Astrocyte of the cerebellum (primary cell): ENCODE measurements around the gene ATP13A3.

Source experiments
- DNase-seq: peaks from one replicate; pipeline ENCODE4 v3.0.0-alpha.2; 2011; ENCODE audit warnings: low read depth
- H3K4me3 ChIP-seq: 2 replicates; pipeline ENCODE4 v1.5.1; 2011; ENCODE audit warnings: mild to moderate bottlenecking, low read depth, low read length, moderate library complexity
- CTCF ChIP-seq: IDR thresholded peaks from 2 replicates; pipeline ENCODE4 v1.5.1; 2012; ENCODE audit warnings: low read length, low read depth, moderate library complexity, mild to moderate bottlenecking; ENCODE audit errors: missing control alignments
- in situ Hi-C: cut with HindIII; loops from 2 replicates; pipeline ENCODE4 v1.10.0; 2017; ENCODE audit warnings: low sequenced_read_pairs

Gene ATP13A3

GRCh38 chr3:194399874-194400411, 86.9 kb downstream of the ATP13A3 start:
- DNase-seq, result no peak
- no peak for TF ChIP-seq CTCF
- no peak overlapping the region for H3K4me3 ChIP-seq
- in situ Hi-C loops, result no loop called here

DNA sequence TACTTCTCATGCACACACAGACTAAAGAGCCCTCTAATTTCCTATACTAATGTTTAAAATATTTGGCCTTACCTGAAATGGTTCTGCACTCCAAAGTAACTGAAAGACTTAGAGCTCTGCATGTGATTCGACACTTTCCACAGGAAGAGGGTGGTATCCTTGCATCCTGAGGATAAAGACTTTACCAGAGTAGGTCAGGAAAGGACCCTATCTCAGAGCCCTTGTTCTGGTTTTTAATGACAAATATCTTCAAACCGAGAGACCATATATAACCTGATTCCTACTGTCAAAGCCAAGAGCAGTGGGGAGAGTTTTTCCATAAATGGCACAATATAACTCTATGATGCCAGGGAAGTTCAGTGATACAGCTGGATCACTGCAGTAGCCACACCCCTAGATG, 87.6 kb downstream of the ATP13A3 start, which contains the start of gene GP5:
GP5 (minus strand) TSS at position 101 of the 400 bp plus-strand sequence. CDS start 984 bp downstream, outside the sequence.
- in situ Hi-C loops, result no loop called here
- no peak for TF ChIP-seq CTCF
- H3K4me3 ChIP-seq, result peak within 1 kb of the TSS; percentile 21
- no peak for DNase-seq

DNA sequence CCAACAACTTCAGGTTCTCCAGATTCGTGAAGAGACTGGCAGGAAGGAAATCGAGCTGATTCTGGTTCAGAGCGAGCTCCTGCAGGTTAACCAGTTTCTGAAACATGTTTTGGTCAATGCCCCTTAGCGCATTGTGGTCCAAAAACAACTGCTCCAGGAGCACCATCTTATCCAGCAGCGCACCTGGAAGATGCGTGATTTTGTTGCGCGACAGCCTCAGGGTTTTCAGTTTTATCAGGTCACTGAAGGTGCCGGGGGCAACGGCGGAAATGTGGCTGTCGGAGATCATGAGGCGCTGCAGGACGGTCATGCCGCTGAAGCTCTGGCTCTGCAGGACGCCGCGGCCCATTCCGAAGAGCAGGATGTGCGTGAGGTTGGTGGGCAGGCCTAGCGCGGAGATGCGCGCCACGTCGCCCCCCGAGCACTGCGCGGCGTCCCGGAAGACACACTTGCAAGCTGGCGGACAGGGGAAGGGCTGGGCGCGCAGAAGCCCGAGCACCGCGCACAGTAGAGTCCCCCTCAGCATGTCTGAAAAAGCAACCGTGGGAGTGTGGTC, 89.0 kb downstream of the ATP13A3 start:
- peak overlapping the region; percentile 21 for H3K4me3 ChIP-seq
- TF ChIP-seq CTCF, result no peak
- no peak for DNase-seq
- in situ Hi-C loops, result no loop called here

- no peak for DNase-seq
- TF ChIP-seq CTCF, result no peak
- peak overlapping the region; percentile 21 for H3K4me3 ChIP-seq
- in situ Hi-C loops, result no loop called here
These were observed 89.7 kb downstream of the ATP13A3 start for GRCh38 chr3:194396859-194397756.

DNA sequence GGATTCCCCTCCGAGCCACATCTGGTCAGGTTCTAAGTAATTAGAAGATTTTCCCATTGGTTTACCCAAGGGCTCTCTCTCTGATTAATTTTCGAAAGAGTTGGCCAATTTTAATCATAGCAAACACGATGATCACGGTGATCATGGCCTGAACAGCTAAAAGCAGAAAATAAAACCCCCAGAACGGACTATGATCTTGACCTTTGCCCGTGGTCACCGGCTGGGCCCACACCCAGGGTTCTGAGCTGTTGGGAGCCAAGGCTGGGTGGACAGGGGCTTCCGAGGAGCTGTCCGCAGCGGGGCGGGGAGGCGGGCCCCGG, 90.3 kb downstream of the ATP13A3 start:
- DNase-seq, result no peak
- in situ Hi-C loops, result no loop called here
- TF ChIP-seq CTCF, result no peak
- H3K4me3 ChIP-seq, result no peak overlapping the region

DNA sequence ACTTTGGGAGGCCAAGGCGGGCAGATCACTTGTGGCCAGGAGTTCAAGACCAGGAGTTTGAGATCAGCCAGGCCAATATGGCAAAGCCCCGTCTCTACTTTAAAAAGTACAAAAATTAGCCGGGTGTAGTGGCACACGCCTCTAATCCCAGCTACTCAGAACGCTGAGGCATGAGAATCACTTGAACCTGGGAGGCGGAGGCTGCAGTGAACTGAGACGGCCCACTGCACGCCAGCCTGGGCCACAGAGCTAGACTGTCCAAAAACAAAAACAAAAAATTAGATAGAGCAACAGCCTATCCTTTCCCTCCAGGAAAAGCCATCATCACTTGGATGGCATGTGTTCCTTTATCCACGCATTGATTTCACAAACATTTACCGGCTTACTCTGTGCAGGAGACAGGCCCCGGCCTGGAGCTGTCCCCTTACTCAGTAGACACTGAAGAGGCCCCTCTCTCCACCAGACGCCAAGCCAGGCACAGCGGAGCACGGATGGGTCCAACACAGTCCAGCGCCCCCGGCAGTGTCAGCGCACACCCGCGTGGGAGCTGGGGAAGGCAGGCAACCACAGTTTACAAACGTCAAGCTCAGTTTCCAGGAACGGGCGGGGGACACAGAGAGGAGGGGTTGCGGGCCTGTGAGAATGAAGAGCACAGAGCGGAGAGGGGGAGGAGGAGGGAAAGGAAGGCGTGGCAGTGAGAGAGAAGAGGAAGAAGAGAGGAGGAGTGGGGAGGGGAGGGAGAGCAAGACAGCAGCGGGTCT, 90.8 kb downstream of the ATP13A3 start:
- DNase-seq, result no peak
- no peak for TF ChIP-seq CTCF
- in situ Hi-C loops, result no loop called here
- no peak overlapping the region for H3K4me3 ChIP-seq
